Adrenal gland (tissue), 5 donors: ENCODE measurements around the gene PIGT.

ENCODE experiments used
- POLR2A ChIP-seq, 2 donors: fragments of 450-650 bp; IDR thresholded peaks; one replicate each; pipeline ENCODE4 v1.6.1; 2017; ENCODE audit warnings: antibody characterized with exemption in 2 of 2, mild to moderate bottlenecking in 2 of 2, moderate library complexity in 1 of 2
- TF ChIP-seq, protein P1 (sequence below), 6 experiments: fragments of 450-650 bp in 4 of 6; fragments of 200-600 bp in 2 of 6; sonication (generic) in 1 of 6; IDR thresholded peaks; 1 replicate in 5 of 6; 2 replicates in 1 of 6; pipeline versions ENCODE4 v1.5.1 to v1.8.0; 2016 to 2021; ENCODE audit warnings: antibody characterized with exemption in 6 of 6, mild to moderate bottlenecking in 2 of 6, moderate library complexity in 1 of 6
- donor health status: DM: no; HTN: no; CAD: no.

DNA sequence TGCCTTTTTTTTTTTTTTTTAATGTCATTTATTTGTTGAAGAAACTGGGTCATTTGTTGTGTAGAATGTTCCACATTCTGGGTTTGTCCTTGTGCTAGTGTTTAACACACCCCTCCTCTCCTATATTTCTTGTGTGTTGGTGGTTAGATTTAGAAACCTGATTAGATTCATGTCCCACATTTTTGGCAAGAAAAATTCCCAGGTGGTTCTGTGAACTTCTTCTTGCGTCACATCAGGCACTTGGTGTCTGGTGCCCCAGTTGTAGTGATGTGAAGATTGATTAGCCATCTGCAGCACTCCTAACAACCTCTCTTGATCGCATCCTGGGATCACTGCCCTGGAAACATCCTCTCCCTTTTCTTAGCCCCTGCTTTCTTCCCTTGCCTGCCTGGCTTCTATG is 7.8 kb downstream of the PIGT start:
- TF ChIP-seq, protein P1, sequence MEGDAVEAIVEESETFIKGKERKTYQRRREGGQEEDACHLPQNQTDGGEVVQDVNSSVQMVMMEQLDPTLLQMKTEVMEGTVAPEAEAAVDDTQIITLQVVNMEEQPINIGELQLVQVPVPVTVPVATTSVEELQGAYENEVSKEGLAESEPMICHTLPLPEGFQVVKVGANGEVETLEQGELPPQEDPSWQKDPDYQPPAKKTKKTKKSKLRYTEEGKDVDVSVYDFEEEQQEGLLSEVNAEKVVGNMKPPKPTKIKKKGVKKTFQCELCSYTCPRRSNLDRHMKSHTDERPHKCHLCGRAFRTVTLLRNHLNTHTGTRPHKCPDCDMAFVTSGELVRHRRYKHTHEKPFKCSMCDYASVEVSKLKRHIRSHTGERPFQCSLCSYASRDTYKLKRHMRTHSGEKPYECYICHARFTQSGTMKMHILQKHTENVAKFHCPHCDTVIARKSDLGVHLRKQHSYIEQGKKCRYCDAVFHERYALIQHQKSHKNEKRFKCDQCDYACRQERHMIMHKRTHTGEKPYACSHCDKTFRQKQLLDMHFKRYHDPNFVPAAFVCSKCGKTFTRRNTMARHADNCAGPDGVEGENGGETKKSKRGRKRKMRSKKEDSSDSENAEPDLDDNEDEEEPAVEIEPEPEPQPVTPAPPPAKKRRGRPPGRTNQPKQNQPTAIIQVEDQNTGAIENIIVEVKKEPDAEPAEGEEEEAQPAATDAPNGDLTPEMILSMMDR (IDR thresholded peaks at IDR 0.05), result no peak
- TF ChIP-seq POLR2A (IDR thresholded peaks at IDR 0.05), result no peak
